Mesodermal cell (in vitro differentiated cells): Measurements from ENCODE around the gene ACBD4.
A peak's percentile ranks its signal among the peaks of the same experiment; 100 is the strongest.

Experiments used
- H3K27ac ChIP-seq: 2 replicates; pipeline ENCODE4 v1.7.0; 2013; ENCODE audit warnings: mild to moderate bottlenecking, low read depth, low read length, moderate library complexity; ENCODE audit not compliant: severe bottlenecking
- H3K36me3 ChIP-seq: 2 replicates; pipeline ENCODE4 v1.7.1; 2013; ENCODE audit warnings: mild to moderate bottlenecking, low read length, moderate library complexity; ENCODE audit not compliant: control insufficient read depth, insufficient read depth
- H3K4me1 ChIP-seq: one replicate; pipeline ENCODE4 v1.7.1; 2013; ENCODE audit warnings: mild to moderate bottlenecking, low read length; ENCODE audit not compliant: insufficient read depth, control insufficient read depth, poor library complexity, severe bottlenecking
- H3K4me3 ChIP-seq: 2 replicates; pipeline ENCODE4 v1.7.0; 2013; ENCODE audit warnings: low read length, control low read depth, mild to moderate bottlenecking; ENCODE audit not compliant: insufficient read depth, poor library complexity, severe bottlenecking; ENCODE audit errors: extremely low read depth
- H3K9me3 ChIP-seq: 2 replicates; pipeline ENCODE4 v1.7.1; 2013; ENCODE audit warnings: mild to moderate bottlenecking, low read length, moderate library complexity; ENCODE audit not compliant: control insufficient read depth
- WGBS, 2 experiments: methylation state at CpG; one replicate each; pipeline ENCODE4 v1.1.5; 2013; ENCODE audit warnings: missing lambda C conversion rate in 2 of 2; ENCODE audit not compliant: insufficient coverage in 2 of 2; 5-methylcytosine and 5-hydroxymethylcytosine counted together

Gene ACBD4

DNA sequence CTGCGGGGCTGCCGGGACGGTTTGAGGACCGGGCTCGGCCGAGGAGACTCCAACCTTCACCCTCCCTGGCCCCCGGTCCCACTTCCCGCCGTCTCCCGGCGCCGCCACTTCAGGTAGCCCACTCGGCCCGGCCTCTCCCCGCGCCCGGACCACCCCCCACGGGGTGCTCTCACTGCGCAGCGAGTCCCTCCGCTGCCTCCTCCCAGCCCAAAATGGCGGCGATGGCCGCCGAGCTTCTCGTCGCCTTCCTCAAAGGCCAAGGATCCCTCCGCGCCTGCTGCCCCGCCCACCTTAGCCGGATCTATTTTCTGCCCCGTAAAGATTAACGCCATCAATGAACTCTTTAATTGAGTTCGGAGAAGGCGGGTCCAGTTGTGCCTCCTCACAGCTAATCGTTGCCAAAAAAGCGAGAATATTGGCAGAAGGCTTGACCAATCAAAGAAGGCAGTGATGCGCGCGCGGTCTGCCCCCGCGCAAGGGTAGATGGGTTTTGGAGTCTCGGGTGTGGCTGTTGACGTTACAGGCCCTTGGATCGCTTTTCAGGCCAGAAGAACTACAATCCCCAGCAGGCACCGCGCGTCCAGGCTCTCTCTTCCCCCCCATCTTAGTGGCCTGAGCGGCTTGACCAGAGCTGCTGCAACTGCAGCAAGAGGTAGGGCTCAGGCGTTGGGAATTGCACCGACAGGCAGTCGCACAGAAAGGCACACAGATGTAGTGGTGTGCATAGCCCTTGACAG, 26.0 kb downstream of the ACBD4 start, which contains the start of gene HEXIM2:
Gene HEXIM2 (plus strand): TSS at position 588 of the 737 bp plus-strand sequence. CDS start 919 bp downstream, outside the sequence.
- H3K4me1 ChIP-seq, result peaks cover 11% of the 10 kb centered on the region
- H3K9me3 ChIP-seq, result no peaks in the 10 kb centered on the region
- H3K27ac ChIP-seq, result peak within 1 kb of the TSS; percentile 96
- H3K36me3 ChIP-seq, result peaks cover 8% of the 10 kb centered on the region
- 1% methylated on average over 44 to 49 of the region's 53 CpGs for WGBS, 2 experiments
- peak within 1 kb of the TSS; percentile 76 for H3K4me3 ChIP-seq

DNA sequence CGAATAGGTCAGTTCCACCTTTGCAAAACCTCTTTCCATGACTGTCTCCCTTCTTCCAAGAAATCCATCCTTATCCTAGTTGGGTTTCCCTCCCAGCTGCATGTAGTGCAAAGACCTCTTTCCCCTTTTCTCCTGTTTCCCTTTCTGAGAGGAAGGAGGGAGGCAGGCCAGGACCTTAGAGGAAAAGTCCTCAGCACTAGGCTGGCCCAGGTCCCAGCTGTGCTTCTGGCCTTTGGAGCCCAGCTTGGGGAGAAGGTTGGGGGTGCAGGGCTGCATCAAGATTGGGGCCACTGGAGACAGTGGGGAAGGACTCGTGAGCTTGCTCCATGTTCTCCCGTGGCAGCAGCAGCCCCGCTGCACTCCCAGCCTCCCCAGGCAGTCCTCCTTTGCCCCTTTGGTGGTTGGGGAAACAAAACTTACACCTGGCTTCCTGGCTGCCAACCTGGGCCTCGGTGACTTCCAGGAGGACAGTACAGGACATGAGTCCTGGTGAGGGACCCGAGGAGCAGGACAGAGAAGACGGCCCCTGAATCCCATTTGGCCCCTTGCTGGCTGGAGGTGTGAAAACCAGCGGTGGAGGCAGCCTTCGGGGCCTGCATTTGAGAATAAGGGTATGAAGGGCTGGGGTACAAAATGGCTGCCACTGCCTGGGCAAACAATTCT, 26.7 kb downstream of the ACBD4 start:
- Histone ChIP-seq H3K9me3 (no peaks in the 10 kb centered on the region), H3K4me1 (peaks cover 11% of the 10 kb centered on the region), H3K36me3 (peaks cover 8% of the 10 kb centered on the region), H3K27ac (peak overlapping the region; percentile 53), H3K4me3 (peak overlapping the region; percentile 76)
- 77% methylated on average over 9 of the region's 9 CpGs for WGBS, 2 experiments

DNA sequence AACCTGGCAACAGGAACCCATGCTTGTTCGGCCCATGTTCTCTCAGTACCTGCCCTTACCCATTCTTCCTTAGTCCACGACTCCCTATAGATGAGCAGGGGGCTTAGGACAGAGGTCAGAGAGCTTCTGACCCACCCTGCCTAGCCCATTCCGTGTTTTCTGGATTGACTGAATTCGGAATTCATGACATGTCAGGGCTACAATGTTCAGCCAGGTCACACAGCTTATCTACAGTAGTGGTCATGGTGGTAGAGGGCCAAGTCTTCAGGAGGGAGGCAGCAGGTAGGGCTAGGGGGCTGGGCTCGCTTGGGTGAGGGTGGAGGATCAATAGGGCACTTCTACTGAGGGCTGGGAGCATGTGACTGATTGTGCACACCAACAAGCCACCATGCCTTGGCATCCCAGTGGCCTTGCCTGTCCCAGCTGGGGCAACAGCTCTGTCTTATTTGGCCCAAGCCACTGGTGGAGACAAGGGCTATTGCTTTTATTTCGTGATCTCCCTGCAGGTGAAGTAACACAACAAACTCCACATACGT, 29.3 kb downstream of the ACBD4 start:
- WGBS, 2 experiments, result 95 to 98% methylated on average over 5 to 6 of the region's 7 CpGs

DNA sequence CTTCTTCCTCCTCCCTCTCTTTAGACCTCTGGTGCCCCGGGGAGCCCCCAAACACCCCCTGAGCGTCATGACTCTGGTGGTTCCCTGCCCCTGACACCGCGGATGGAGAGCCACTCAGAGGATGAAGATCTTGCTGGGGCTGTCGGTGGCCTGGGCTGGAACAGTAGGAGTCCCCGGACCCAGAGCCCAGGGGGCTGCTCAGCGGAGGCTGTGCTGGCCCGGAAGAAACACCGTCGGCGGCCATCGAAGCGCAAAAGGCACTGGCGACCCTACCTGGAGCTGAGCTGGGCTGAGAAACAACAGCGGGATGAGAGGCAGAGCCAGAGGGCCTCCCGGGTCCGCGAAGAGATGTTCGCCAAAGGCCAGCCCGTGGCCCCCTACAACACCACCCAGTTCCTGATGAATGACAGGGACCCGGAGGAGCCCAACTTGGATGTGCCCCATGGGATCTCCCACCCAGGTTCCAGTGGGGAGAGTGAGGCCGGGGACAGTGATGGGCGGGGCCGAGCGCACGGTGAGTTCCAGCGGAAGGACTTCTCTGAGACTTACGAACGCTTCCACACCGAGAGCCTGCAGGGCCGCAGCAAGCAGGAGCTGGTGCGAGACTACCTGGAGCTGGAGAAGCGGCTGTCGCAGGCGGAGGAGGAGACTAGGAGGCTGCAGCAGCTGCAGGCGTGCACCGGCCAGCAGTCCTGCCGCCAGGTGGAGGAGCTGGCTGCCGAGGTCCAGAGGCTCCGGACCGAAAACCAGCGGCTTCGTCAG, 33.7 kb downstream of the ACBD4 start:
- no peaks in the 10 kb centered on the region for H3K9me3 ChIP-seq
- WGBS, 2 experiments, result 93 to 96% methylated on average over 37 to 42 of the region's 43 CpGs
- H3K36me3 ChIP-seq, result peaks cover 10% of the 10 kb centered on the region
- no peak overlapping the region for H3K4me3 ChIP-seq
- peaks cover 28% of the 10 kb centered on the region for H3K4me1 ChIP-seq
- H3K27ac ChIP-seq, result no peak overlapping the region

More for the DNA sequence above, 29.3 kb downstream of the ACBD4 start:
- H3K9me3 ChIP-seq, result no peaks in the 10 kb centered on the region
- H3K4me1 ChIP-seq, result peaks cover 11% of the 10 kb centered on the region
- H3K4me3 ChIP-seq, result no peak overlapping the region
- H3K27ac ChIP-seq, result no peak overlapping the region
- H3K36me3 ChIP-seq, result peaks cover 6% of the 10 kb centered on the region

DNA sequence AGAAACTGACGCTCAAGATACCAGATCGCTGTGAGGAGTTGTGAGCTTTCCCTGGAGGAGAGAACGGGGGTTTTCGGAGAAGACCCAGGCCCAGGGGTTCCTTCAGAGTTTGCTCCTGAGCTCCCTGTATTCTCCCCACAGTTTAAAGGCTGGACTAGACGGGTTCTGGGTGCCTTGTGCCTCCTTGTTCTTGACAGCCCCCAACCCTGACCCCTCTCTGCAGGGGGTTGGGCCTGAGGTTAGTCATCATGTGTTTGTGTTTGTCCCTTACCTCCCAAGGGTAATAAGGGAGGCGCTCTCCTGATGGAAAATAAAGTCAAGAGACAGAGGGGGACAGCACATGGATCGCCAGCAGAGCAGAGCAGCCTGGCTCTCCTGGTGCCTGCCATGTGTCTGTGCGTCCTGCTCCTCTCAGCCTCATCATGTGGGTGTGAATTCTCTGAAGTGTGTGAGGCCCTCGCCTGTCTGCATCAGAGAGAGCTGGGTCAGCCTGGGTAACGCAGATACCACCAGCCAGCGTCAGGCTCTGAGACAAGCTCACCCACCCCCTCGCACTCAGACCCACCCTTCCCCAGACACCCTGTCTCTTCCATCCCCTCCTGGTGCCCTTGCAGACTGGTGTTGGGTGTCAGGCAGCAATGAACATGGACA, 34.9 kb downstream of the ACBD4 start:
- Histone ChIP-seq H3K9me3 (no peaks in the 10 kb centered on the region), H3K27ac (peak overlapping the region; percentile 78)
- WGBS, 2 experiments, result 84 to 92% methylated on average over 8 to 10 of the region's 12 CpGs

DNA sequence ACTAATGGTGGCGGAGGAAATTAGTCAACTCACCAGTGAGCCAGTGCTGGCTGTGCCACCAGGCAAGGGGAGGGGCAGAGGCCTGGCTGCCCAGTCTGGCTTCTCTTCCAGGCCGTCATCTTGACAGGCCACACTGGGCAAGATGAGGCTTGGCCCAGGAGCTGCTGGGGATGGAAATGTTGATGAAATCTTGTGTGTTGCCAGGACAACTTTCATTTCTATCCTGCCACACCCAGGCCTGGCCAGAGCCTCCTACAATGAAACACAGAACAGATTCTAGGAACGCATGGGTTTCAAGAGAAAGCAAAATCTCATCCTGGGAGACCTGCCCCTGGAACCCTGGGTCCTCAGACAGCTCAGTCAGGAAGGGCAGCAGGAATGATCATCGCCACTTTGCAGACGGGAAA, 35.4 kb downstream of the ACBD4 start:
- Histone ChIP-seq H3K4me3 (no peak overlapping the region), H3K4me1 (peaks cover 28% of the 10 kb centered on the region), H3K9me3 (no peaks in the 10 kb centered on the region), H3K36me3 (peaks cover 10% of the 10 kb centered on the region), H3K27ac (peak overlapping the region; percentile 78)
- WGBS, 2 experiments, result 88 to 90% methylated on average over 5 of the region's 5 CpGs

More for the DNA sequence above, 34.9 kb downstream of the ACBD4 start:
- Histone ChIP-seq H3K36me3 (peaks cover 10% of the 10 kb centered on the region), H3K4me1 (peaks cover 28% of the 10 kb centered on the region), H3K4me3 (no peak overlapping the region)

DNA sequence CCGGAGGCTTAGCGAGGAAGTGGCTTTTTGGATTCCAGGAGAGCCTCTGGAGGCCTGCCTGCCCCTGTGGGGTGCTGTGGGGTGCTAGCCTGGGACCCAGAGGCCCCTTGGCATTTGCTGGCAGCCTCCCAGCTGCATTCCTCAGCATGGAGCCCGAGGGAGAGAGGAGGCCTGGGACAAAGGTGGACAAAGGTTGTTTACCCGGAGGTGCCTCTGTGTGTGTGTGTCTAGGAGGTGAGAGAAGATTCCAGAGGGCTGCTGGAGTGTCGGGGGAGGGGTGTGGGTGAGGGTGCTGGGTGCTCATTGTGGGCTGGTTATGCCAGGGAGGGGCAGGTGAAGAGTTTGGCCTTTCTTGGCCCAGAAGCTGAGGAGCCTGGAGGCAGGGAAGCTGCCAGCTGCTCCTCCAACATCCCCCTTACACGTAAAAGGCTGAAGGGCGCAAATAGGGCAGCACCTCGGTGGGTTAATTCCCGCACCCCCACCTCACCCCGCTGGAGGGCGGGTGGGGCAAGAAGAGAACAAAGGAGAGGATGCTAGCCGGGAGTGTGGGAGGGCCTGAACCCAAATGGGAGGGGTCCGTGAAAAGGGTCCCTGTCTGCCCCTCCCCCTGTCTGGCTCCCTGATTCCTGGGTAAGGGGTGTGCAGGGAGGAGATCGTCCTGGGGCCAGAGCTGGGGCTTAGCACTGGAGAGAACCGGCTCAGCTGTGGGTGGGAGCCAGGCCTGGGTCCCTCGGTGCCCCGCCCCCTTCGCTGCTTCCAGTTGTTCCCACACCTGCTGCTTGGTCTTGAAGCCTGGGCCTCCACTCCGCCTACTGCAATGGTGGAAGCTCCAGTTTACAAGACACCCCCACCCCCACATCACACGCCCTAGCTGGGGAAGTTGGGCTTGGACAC, 36.1 kb downstream of the ACBD4 start:
- no peaks in the 10 kb centered on the region for H3K9me3 ChIP-seq
- peak overlapping the region; percentile 78 for H3K27ac ChIP-seq
- WGBS, 2 experiments, result 43 to 48% methylated on average over 6 to 12 of the region's 20 CpGs
- H3K36me3 ChIP-seq, result peaks cover 10% of the 10 kb centered on the region
- H3K4me1 ChIP-seq, result peaks cover 28% of the 10 kb centered on the region
- H3K4me3 ChIP-seq, result no peak overlapping the region

GRCh38 chr17:45172232-45172540, 36.7 kb downstream of the ACBD4 start:
- Histone ChIP-seq H3K36me3 (peaks cover 10% of the 10 kb centered on the region), H3K9me3 (no peaks in the 10 kb centered on the region), H3K4me3 (no peak overlapping the region), H3K27ac (peak overlapping the region; percentile 78), H3K4me1 (peaks cover 28% of the 10 kb centered on the region)
- 61 to 76% methylated on average over 3 of the region's 5 CpGs for WGBS, 2 experiments

DNA sequence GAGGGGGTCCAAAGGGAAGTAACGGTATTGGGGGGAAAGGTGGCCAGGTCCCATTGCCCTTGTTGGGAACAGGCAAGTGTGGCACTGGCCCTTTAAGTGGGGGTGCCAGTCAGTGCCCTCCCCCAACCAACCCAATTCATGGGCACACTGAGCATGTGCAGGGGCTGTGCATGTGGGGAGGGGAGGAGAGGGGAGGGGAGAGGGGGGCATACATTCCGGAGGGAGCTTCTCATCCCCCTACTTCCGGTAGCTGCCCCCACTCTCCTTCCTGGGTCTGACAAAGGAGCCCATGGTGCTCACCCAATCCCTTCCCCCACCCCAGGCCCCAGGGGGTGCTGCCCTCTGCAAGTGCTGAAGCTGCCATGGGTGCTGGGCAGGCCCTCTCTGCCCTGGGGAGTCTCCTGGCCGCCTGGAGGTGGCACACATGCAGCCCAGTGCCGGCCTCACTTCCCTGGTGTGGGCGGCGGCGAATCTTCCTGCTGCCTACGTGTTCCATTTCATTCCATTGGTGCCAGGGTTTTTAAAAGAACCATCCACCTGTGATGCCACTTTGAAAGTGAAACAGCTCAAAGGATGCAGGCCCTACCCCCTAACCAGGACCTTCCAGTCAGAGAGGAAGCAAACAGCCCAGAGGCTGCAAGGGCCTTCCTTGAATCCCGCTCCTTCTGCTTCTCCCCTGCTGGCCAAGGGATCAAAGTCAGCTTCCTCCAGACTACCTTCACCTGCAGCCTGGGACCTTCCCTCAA, 37.2 kb downstream of the ACBD4 start:
- peak overlapping the region; percentile 78 for H3K27ac ChIP-seq
- H3K4me3 ChIP-seq, result no peak overlapping the region
- H3K36me3 ChIP-seq, result peaks cover 10% of the 10 kb centered on the region
- WGBS, 2 experiments, result 55 to 62% methylated on average over 7 to 8 of the region's 10 CpGs
- H3K4me1 ChIP-seq, result peaks cover 28% of the 10 kb centered on the region
- H3K9me3 ChIP-seq, result no peaks in the 10 kb centered on the region
